Epithelial cell of esophagus (primary cell): Measurements from ENCODE around the gene ACTL8.

Source experiments
- DNase-seq: peaks from one replicate; pipeline ENCODE4 v3.0.0; 2010; ENCODE audit warnings: low read depth
- H3K4me3 ChIP-seq: 2 replicates; pipeline ENCODE4 v1.5.1; 2011; ENCODE audit warnings: mild to moderate bottlenecking, low read length, control low read depth
- CTCF ChIP-seq: IDR thresholded peaks from 2 replicates; pipeline ENCODE4 v1.5.1; 2011; ENCODE audit warnings: low read depth, mild to moderate bottlenecking, low read length, control low read depth, inconsistent platforms; ENCODE audit not compliant: insufficient read depth; ENCODE audit errors: missing control alignments

Gene ACTL8

GRCh38 chr1:17750333-17750732 lies 4.8 kb upstream of the ACTL8 start:
- no peak for TF ChIP-seq CTCF
- no peak for DNase-seq
- H3K4me3 ChIP-seq = no peak overlapping the region

GRCh38 chr1:17752356-17752755 lies 2.8 kb upstream of the ACTL8 start:
- TF ChIP-seq CTCF = no peak
- H3K4me3 ChIP-seq = no peak overlapping the region
- DNase-seq = no peak

- TF ChIP-seq CTCF = no peak
- H3K4me3 ChIP-seq = no peak overlapping the region
- DNase-seq = no peak
Observed at GRCh38 chr1:17757426-17757825, 2.3 kb downstream of the ACTL8 start.

GRCh38 chr1:17759114-17759513 lies 4.0 kb downstream of the ACTL8 start:
- TF ChIP-seq CTCF = no peak
- DNase-seq = no peak
- H3K4me3 ChIP-seq = no peak overlapping the region

- no peak overlapping the region for H3K4me3 ChIP-seq
- DNase-seq = no peak
- TF ChIP-seq CTCF = no peak
Observed at GRCh38 chr1:17762313-17762712, 7.2 kb downstream of the ACTL8 start.

- TF ChIP-seq CTCF = no peak
- no peak overlapping the region for H3K4me3 ChIP-seq
- no peak for DNase-seq
Observed at GRCh38 chr1:17763417-17763816, 8.3 kb downstream of the ACTL8 start.

GRCh38 chr1:17763995-17764394 lies 8.9 kb downstream of the ACTL8 start:
- no peak for DNase-seq
- no peak overlapping the region for H3K4me3 ChIP-seq
- no peak for TF ChIP-seq CTCF
